PFSK-1 (cell line): Measurements from ENCODE around the gene OR2Y1.

Experiments
- FOXP2 ChIP-seq: optimal IDR thresholded peaks from 2 replicates; pipeline ENCODE3; 2011; ENCODE audit warnings: borderline replicate concordance, control low read depth, inconsistent platforms; ENCODE audit not compliant: insufficient read depth; ENCODE audit errors: extremely low read length, extremely low read depth
- POLR2AphosphoS5 ChIP-seq: IDR thresholded peaks from 2 replicates; pipeline ENCODE4 v1.6.1; 2012; ENCODE audit warnings: low read depth, mild to moderate bottlenecking, control low read depth, low read length, moderate library complexity
- SIN3A ChIP-seq: IDR thresholded peaks from 2 replicates; pipeline ENCODE4 v1.6.1; 2012; ENCODE audit warnings: mild to moderate bottlenecking, low read length, moderate library complexity, borderline replicate concordance; ENCODE audit not compliant: insufficient read depth
- TAF1 ChIP-seq: IDR thresholded peaks from 2 replicates; pipeline ENCODE4 v1.6.1; 2012; ENCODE audit warnings: low read length, control low read depth, borderline replicate concordance; ENCODE audit not compliant: insufficient read depth
- TF ChIP-seq, protein P1 (sequence below), 2 experiments: IDR thresholded peaks; 2 replicates each; pipeline versions ENCODE4 v1.6.1 to v1.8.0; 2011 to 2012; ENCODE audit warnings: low read depth in 2 of 2, low read length in 2 of 2, control low read depth in 1 of 2, inconsistent platforms in 1 of 2, mild to moderate bottlenecking in 1 of 2, moderate library complexity in 1 of 2; ENCODE audit not compliant: insufficient read depth in 1 of 2

Gene OR2Y1

DNA sequence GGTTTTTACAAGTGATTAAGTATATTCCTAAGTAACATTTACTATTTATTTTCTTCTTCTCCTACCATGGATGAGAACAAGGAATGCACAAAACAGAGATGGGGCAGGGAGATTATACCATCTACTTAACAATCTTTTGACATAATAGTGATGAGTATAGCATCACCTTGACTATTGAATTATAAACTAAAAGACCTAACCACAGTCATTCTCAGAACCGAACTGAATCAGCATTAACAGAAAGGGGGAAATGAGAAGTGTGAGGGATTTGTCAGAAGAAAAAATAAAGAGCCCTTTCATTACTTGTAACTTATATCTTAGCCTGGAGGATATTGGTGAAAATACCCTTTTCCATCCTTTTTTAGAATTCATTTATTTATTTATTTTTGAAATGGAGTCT, 21.9 kb downstream of the OR2Y1 start:
- TF ChIP-seq, protein P1, sequence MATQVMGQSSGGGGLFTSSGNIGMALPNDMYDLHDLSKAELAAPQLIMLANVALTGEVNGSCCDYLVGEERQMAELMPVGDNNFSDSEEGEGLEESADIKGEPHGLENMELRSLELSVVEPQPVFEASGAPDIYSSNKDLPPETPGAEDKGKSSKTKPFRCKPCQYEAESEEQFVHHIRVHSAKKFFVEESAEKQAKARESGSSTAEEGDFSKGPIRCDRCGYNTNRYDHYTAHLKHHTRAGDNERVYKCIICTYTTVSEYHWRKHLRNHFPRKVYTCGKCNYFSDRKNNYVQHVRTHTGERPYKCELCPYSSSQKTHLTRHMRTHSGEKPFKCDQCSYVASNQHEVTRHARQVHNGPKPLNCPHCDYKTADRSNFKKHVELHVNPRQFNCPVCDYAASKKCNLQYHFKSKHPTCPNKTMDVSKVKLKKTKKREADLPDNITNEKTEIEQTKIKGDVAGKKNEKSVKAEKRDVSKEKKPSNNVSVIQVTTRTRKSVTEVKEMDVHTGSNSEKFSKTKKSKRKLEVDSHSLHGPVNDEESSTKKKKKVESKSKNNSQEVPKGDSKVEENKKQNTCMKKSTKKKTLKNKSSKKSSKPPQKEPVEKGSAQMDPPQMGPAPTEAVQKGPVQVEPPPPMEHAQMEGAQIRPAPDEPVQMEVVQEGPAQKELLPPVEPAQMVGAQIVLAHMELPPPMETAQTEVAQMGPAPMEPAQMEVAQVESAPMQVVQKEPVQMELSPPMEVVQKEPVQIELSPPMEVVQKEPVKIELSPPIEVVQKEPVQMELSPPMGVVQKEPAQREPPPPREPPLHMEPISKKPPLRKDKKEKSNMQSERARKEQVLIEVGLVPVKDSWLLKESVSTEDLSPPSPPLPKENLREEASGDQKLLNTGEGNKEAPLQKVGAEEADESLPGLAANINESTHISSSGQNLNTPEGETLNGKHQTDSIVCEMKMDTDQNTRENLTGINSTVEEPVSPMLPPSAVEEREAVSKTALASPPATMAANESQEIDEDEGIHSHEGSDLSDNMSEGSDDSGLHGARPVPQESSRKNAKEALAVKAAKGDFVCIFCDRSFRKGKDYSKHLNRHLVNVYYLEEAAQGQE (IDR thresholded peaks at IDR 0.05; ENCODE audit: insufficient read depth in 1 of 2, low read depth in 2 of 2, low read length in 2 of 2) = no peak
- TF ChIP-seq SIN3A (no peak), TAF1 (no peak), FOXP2 (no peak), POLR2AphosphoS5 (no peak)

DNA sequence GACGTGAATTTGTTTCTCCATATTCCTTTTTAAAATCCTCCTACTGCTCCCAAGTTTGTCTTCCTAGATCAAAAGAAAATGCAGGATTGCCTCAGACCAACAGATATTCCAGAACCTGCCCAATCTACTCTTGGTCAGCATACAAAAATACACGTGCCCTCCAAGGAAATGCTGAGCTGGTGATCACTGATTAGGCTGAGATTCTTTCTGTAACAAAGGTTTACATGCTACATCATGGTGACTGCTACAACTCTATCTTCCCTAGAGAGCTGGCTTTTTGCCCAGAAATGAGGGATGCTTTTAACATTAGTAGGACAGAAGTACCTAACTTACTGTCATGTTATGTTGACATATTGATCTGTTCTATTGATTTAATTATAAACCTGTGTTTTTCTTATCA, 35.5 kb downstream of the OR2Y1 start:
- no peak for TF ChIP-seq TAF1
- TF ChIP-seq, protein P1 (IDR thresholded peaks at IDR 0.05; ENCODE audit: insufficient read depth in 1 of 2, low read depth in 2 of 2, low read length in 2 of 2) = no peak

DNA sequence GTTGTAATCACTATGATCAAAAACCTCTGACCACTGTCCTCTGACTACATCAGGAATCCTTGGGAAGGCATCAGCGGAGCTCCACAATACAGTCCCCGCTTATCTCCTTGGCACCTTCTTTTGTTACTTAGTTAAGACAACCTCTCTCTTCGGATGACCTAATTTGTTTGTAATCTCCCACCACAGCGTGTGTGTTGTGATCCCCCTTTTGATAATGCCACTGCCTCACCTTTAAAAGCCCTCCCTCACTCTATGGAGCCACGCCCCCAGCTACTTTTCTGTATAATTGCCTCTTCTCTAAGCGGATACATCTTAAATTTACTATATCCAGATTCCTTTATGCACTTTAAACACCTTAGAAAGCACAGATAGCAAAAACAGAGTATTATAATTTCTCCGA, 35.9 kb downstream of the OR2Y1 start:
- TF ChIP-seq TAF1 = no peak
- TF ChIP-seq, protein P1 (IDR thresholded peaks at IDR 0.05; ENCODE audit: insufficient read depth in 1 of 2, low read depth in 2 of 2, low read length in 2 of 2) = no peak
- TF ChIP-seq POLR2AphosphoS5 = no peak
- no peak for TF ChIP-seq FOXP2
- TF ChIP-seq SIN3A = no peak

DNA sequence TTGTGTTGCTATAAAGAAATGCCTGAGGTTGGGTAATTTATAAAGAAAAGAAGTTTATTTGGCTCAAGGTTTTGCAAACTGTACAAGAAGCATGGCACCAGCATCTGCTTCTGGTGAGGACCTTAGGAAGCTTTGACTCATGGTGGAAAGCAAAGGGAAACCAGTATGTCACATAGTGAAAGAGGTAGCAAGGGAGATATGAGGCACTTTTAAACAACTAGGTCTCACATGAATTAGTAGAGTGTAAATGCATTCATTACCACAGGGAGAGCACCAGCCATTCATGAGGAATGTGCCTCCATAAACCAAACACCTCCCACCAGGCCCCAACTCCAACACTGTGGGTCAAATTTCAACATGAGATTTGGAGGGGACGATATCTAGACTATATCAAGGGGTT, 40.8 kb downstream of the OR2Y1 start:
- no peak for TF ChIP-seq SIN3A

DNA sequence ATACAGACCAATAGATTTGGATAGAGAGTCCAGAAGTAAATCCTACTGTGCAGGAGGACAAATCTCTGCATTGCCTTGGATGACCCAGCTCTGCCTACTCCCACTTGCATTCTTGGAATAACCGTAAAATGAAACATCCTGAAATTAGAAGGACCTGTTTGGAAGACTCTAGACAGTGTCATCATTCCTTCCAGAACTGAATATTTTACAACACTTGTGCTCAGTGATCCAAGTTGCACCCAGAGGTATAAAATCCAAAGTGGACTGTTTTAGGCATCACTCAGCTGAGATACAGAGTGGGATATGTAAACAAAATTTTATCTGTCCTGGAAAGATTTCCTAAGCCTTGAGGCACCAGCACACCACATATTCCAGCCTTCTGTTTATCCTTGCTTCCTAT, 43.7 kb downstream of the OR2Y1 start:
- TF ChIP-seq FOXP2 = no peak
- no peak for TF ChIP-seq POLR2AphosphoS5
- no peak for TF ChIP-seq SIN3A
- TF ChIP-seq, protein P1 (IDR thresholded peaks at IDR 0.05; ENCODE audit: insufficient read depth in 1 of 2, low read depth in 2 of 2, low read length in 2 of 2) = no peak
- TF ChIP-seq TAF1 = no peak
